Stomach (tissue), 4 donors: ENCODE measurements around the gene ABLIM3.

Experiments used
- CTCF ChIP-seq, 7 experiments: fragments of 450-650 bp in 4 of 7; fragments of 200-600 bp in 3 of 7; sonication (generic) in 3 of 7; IDR thresholded peaks; one replicate each; pipeline ENCODE4 v1.5.1; 2016 to 2019; ENCODE audit warnings: antibody characterized with exemption in 7 of 7, control low read depth in 2 of 7, mild to moderate bottlenecking in 1 of 7
- EP300 ChIP-seq: sonication (generic); formaldehyde crosslinking; IDR thresholded peaks from one replicate; pipeline ENCODE4 v1.6.1; 2017; ENCODE audit warnings: antibody characterized with exemption
- POLR2A ChIP-seq, 4 donors: fragments of 450-650 bp; IDR thresholded peaks; one replicate each; pipeline ENCODE4 v1.6.1; 2016; ENCODE audit warnings: antibody characterized with exemption in 4 of 4, control low read depth in 2 of 4, mild to moderate bottlenecking in 1 of 4, moderate library complexity in 1 of 4
- POLR2AphosphoS5 ChIP-seq, 3 donors: sonication (generic); formaldehyde crosslinking; IDR thresholded peaks; one replicate each; pipeline ENCODE4 v1.6.1; 2016; ENCODE audit warnings: antibody characterized with exemption in 3 of 3

GRCh38 chr5:149166591-149167100 lies 25.4 kb downstream of the ABLIM3 start:
- TF ChIP-seq CTCF (IDR thresholded peaks at IDR 0.05) (no peak), POLR2A (IDR thresholded peaks at IDR 0.05) (no peak), EP300 (no peak), POLR2AphosphoS5 (IDR thresholded peaks at IDR 0.05) (no peak)
